Testis (tissue), 2 donors: Measurements from ENCODE around the gene SHC3.

Experiments
- CTCF ChIP-seq, 3 experiments: fragments of 450-650 bp in 2 of 3; fragments of 200-600 bp in 1 of 3; sonication (generic) in 1 of 3; IDR thresholded peaks; one replicate each; pipeline ENCODE4 v1.5.1; 2016 to 2019; ENCODE audit warnings: antibody characterized with exemption in 3 of 3, mild to moderate bottlenecking in 2 of 3, moderate library complexity in 1 of 3
- POLR2A ChIP-seq: fragments of 450-650 bp; IDR thresholded peaks from one replicate; pipeline ENCODE4 v1.6.1; 2017; ENCODE audit warnings: antibody characterized with exemption, mild to moderate bottlenecking, moderate library complexity

- TF ChIP-seq CTCF (IDR thresholded peaks at IDR 0.05) (no peak), POLR2A (no peak)
Observed at GRCh38 chr9:89053301-89053700, 125.3 kb downstream of the SHC3 start.
